ENCODE data around the gene TREML1.
A peak's percentile ranks its signal among the peaks of the same experiment; 100 is the strongest.
"Not testable (repeated sequence)": the region's sequence is repeated elsewhere in the genome, so short reads cannot be mapped to it uniquely, and the experiment has no call there.

Gene TREML1

GRCh38 chr6:41150671-41151070 lies 3.5 kb downstream of the TREML1 start:
- CTCF ChIA-PET = no interaction called here

GRCh38 chr6:41147917-41148316 lies 6.2 kb downstream of the TREML1 start:
- Mint-ChIP-seq H3K9me3 (no peaks in the 10 kb centered on the region), H3K4me1 (peaks cover 32% of the 10 kb centered on the region), H3K4me3 (peak overlapping the region; percentile 40), H3K27me3 (peaks cover 4% of the 10 kb centered on the region), H3K36me3 (peaks cover 6% of the 10 kb centered on the region), H3K27ac (peak overlapping the region; percentile 64)
- no peak for DNase-seq
- CTCF ChIA-PET = no interaction called here

More at GRCh38 chr6:41150671-41151070, 3.5 kb downstream of the TREML1 start:
- Mint-ChIP-seq H3K9me3 (no peaks in the 10 kb centered on the region), H3K27me3 (peaks cover 22% of the 10 kb centered on the region), H3K36me3 (peaks cover 5% of the 10 kb centered on the region), H3K27ac (no peak overlapping the region), H3K4me3 (no peak overlapping the region), H3K4me1 (peaks cover 36% of the 10 kb centered on the region)
- no peak for DNase-seq

GRCh38 chr6:41136911-41137310 lies 17.2 kb downstream of the TREML1 start:
- Mint-ChIP-seq H3K27ac (no peak overlapping the region), H3K4me3 (no peak overlapping the region), H3K27me3 (no peaks in the 10 kb centered on the region), H3K36me3 (no peaks in the 10 kb centered on the region), H3K9me3 (no peaks in the 10 kb centered on the region), H3K4me1 (peaks cover 3% of the 10 kb centered on the region)
- CTCF ChIA-PET = no interaction called here
- DNase-seq = no peak

- CTCF ChIA-PET = no interaction called here
Observed at GRCh38 chr6:41135062-41135832, 18.9 kb downstream of the TREML1 start.

GRCh38 chr6:41132254-41132653 lies 21.9 kb downstream of the TREML1 start:
- Mint-ChIP-seq H3K27me3 (no peaks in the 10 kb centered on the region), H3K27ac (no peak overlapping the region), H3K9me3 (no peaks in the 10 kb centered on the region), H3K36me3 (no peaks in the 10 kb centered on the region), H3K4me3 (no peak overlapping the region), H3K4me1 (peaks cover 3% of the 10 kb centered on the region)
- DNase-seq = no peak
- CTCF ChIA-PET = no interaction called here

More at GRCh38 chr6:41135062-41135832, 18.9 kb downstream of the TREML1 start:
- Mint-ChIP-seq H3K36me3 (no peaks in the 10 kb centered on the region), H3K27me3 (no peaks in the 10 kb centered on the region), H3K4me1 (peaks cover 3% of the 10 kb centered on the region), H3K4me3 (no peak overlapping the region), H3K27ac (no peak overlapping the region), H3K9me3 (no peaks in the 10 kb centered on the region)
- DNase-seq = no peak

- Mint-ChIP-seq H3K27me3 (no peaks in the 10 kb centered on the region), H3K36me3 (no peaks in the 10 kb centered on the region), H3K9me3 (no peaks in the 10 kb centered on the region), H3K4me1 (no peaks in the 10 kb centered on the region), H3K4me3 (no peak overlapping the region), H3K27ac (no peak overlapping the region)
- CTCF ChIA-PET = interaction anchor here (1.0 kb wide), 1 partner anchor 57 kb away, joined by 3 read pairs; no protein-coding TSS in a partner anchor
- DNase-seq = no peak
Observed at GRCh38 chr6:41125282-41125681, 28.9 kb downstream of the TREML1 start.

GRCh38 chr6:41122918-41123317 lies 31.2 kb downstream of the TREML1 start:
- Mint-ChIP-seq H3K4me1 (no peaks in the 10 kb centered on the region), H3K27me3 (no peaks in the 10 kb centered on the region), H3K27ac (no peak overlapping the region), H3K4me3 (no peak overlapping the region), H3K9me3 (no peaks in the 10 kb centered on the region), H3K36me3 (no peaks in the 10 kb centered on the region)
- CTCF ChIA-PET = no interaction called here
- DNase-seq = no peak

GRCh38 chr6:41122373-41122772 lies 31.8 kb downstream of the TREML1 start:
- no peaks in the 10 kb centered on the region for H3K27me3 Mint-ChIP-seq
- no peak overlapping the region for H3K4me3 Mint-ChIP-seq
- CTCF ChIA-PET = no interaction called here
- H3K4me1 Mint-ChIP-seq = no peaks in the 10 kb centered on the region
- no peaks in the 10 kb centered on the region for H3K36me3 Mint-ChIP-seq
- H3K27ac Mint-ChIP-seq = no peak overlapping the region
- no peaks in the 10 kb centered on the region for H3K9me3 Mint-ChIP-seq
- DNase-seq = no peak

GRCh38 chr6:41120058-41120457 lies 34.1 kb downstream of the TREML1 start:
- CTCF ChIA-PET = no interaction called here
- no peak overlapping the region for H3K4me3 Mint-ChIP-seq
- no peaks in the 10 kb centered on the region for H3K9me3 Mint-ChIP-seq
- H3K27me3 Mint-ChIP-seq = no peaks in the 10 kb centered on the region
- H3K36me3 Mint-ChIP-seq = no peaks in the 10 kb centered on the region
- no peak overlapping the region for H3K27ac Mint-ChIP-seq
- H3K4me1 Mint-ChIP-seq = no peaks in the 10 kb centered on the region
- no peak for DNase-seq

- Mint-ChIP-seq H3K9me3 (no peaks in the 10 kb centered on the region), H3K4me1 (no peaks in the 10 kb centered on the region), H3K27me3 (no peaks in the 10 kb centered on the region), H3K36me3 (no peaks in the 10 kb centered on the region), H3K27ac (no peak overlapping the region), H3K4me3 (no peak overlapping the region)
- DNase-seq = no peak
- CTCF ChIA-PET = no interaction called here
Observed at GRCh38 chr6:41119508-41119907, 34.6 kb downstream of the TREML1 start.

GRCh38 chr6:41115027-41115426 lies 39.1 kb downstream of the TREML1 start:
- H3K9me3 Mint-ChIP-seq, H3K27ac Mint-ChIP-seq, H3K36me3 Mint-ChIP-seq, H3K27me3 Mint-ChIP-seq, DNase-seq, CTCF ChIA-PET, H3K4me1 Mint-ChIP-seq, H3K4me3 Mint-ChIP-seq: not testable (repeated sequence)

- H3K36me3 Mint-ChIP-seq = no peaks in the 10 kb centered on the region
- no peaks in the 10 kb centered on the region for H3K27me3 Mint-ChIP-seq
- no peaks in the 10 kb centered on the region for H3K9me3 Mint-ChIP-seq
- CTCF ChIA-PET = no interaction called here
- H3K4me1 Mint-ChIP-seq = no peaks in the 10 kb centered on the region
- H3K4me3 Mint-ChIP-seq = no peak overlapping the region
- no peak overlapping the region for H3K27ac Mint-ChIP-seq
- DNase-seq = no peak
Observed at GRCh38 chr6:41111017-41111416, 43.1 kb downstream of the TREML1 start.

GRCh38 chr6:41103847-41104246 lies 50.3 kb downstream of the TREML1 start:
- Mint-ChIP-seq H3K27me3 (no peaks in the 10 kb centered on the region), H3K9me3 (no peaks in the 10 kb centered on the region), H3K36me3 (peaks cover 22% of the 10 kb centered on the region), H3K4me1 (peaks cover 4% of the 10 kb centered on the region), H3K4me3 (no peak overlapping the region), H3K27ac (no peak overlapping the region)
- DNase-seq = no peak
- CTCF ChIA-PET = no interaction called here

GRCh38 chr6:41100871-41101287 lies 53.3 kb downstream of the TREML1 start:
- Mint-ChIP-seq H3K36me3 (peaks cover 52% of the 10 kb centered on the region), H3K27ac (no peak overlapping the region), H3K4me1 (peaks cover 7% of the 10 kb centered on the region), H3K9me3 (no peaks in the 10 kb centered on the region), H3K4me3 (no peak overlapping the region), H3K27me3 (no peaks in the 10 kb centered on the region)
- CTCF ChIA-PET = no interaction called here
- DNase-seq = no peak

Data from activated naive CD4-positive, alpha-beta T cell treated with anti-CD3 and anti-CD28 coated beads, Interleukin-2, amount 10 ng/mL, durations not matched to agents 7 days and 5 days (primary cell).